HG03066 (cell line): ENCODE measurements around the gene SPECC1.

Experiments used
- ATAC-seq: cut with Tn5 transposase; IDR thresholded peaks from one replicate; pipeline ENCODE4 v1.9.1; 2021; ENCODE audit warnings: low read depth; ENCODE audit not compliant: unreplicated experiment

SPECC1 gene

GRCh38 chr17:20200865-20201458, 191.8 kb downstream of the SPECC1 start:
- ATAC-seq, result no peak

- no peak for ATAC-seq
Measured at GRCh38 chr17:20202141-20202621, 193.0 kb downstream of the SPECC1 start.

- ATAC-seq, result no peak
Measured at GRCh38 chr17:20203018-20203417, 193.9 kb downstream of the SPECC1 start.

GRCh38 chr17:20203761-20204263, 194.7 kb downstream of the SPECC1 start:
- no peak for ATAC-seq

GRCh38 chr17:20205609-20206008, 196.4 kb downstream of the SPECC1 start:
- ATAC-seq, result no peak

- no peak for ATAC-seq
Measured at GRCh38 chr17:20206068-20206467, 196.9 kb downstream of the SPECC1 start.

- ATAC-seq, result no peak
Measured at GRCh38 chr17:20206591-20206990, 197.4 kb downstream of the SPECC1 start.

GRCh38 chr17:20207262-20207985, 198.3 kb downstream of the SPECC1 start:
- ATAC-seq, result no peak

- no peak for ATAC-seq
Measured at GRCh38 chr17:20208717-20209116, 199.6 kb downstream of the SPECC1 start.

- ATAC-seq, result no peak
Measured at GRCh38 chr17:20210180-20210579, 201.0 kb downstream of the SPECC1 start.

GRCh38 chr17:20210614-20211013, 201.5 kb downstream of the SPECC1 start:
- ATAC-seq, result no peak

- no peak for ATAC-seq
Measured at GRCh38 chr17:20211246-20211645, 202.1 kb downstream of the SPECC1 start.

- no peak for ATAC-seq
Measured at GRCh38 chr17:20213449-20213848, 204.3 kb downstream of the SPECC1 start.

GRCh38 chr17:20214794-20215193, 205.6 kb downstream of the SPECC1 start:
- ATAC-seq, result no peak

GRCh38 chr17:20216154-20216815, 207.1 kb downstream of the SPECC1 start:
- ATAC-seq, result no peak

GRCh38 chr17:20216853-20217252, 207.7 kb downstream of the SPECC1 start:
- ATAC-seq, result no peak

GRCh38 chr17:20217677-20218076, 208.5 kb downstream of the SPECC1 start:
- no peak for ATAC-seq

GRCh38 chr17:20218272-20218671, 209.1 kb downstream of the SPECC1 start:
- no peak for ATAC-seq

- ATAC-seq, result no peak
Measured at GRCh38 chr17:20223808-20224328, 214.7 kb downstream of the SPECC1 start.

GRCh38 chr17:20224379-20224778, 215.2 kb downstream of the SPECC1 start:
- no peak for ATAC-seq
